Peyer's patch (tissue), 4 donors: ENCODE results near the gene RSPH1. TPM values are rescaled to one million over a fixed set of nuclear protein-coding genes. Genes with fewer than 3 reads are reported as not detected.

Experiments
- DNase-seq, 3 donors: peaks; one replicate each; pipeline ENCODE4 v3.0.0-alpha.2; 2017 to 2019
- H3K27ac ChIP-seq, 4 donors: fragments of 200-600 bp; sonication (generic); one replicate each; pipeline ENCODE4 v1.5.1; 2016 to 2019
- H3K27me3 ChIP-seq, 2 donors: fragments of 200-600 bp; sonication (generic); one replicate each; pipeline ENCODE4 v1.5.1; 2019
- H3K36me3 ChIP-seq, 3 donors: fragments of 200-600 bp; sonication (generic); one replicate each; pipeline ENCODE4 v1.5.1; 2016 to 2019
- H3K4me1 ChIP-seq, 4 donors: fragments of 200-600 bp; sonication (generic); one replicate each; pipeline ENCODE4 v1.5.1; 2016 to 2019
- H3K4me3 ChIP-seq, 4 donors: fragments of 200-600 bp; sonication (generic); 1 replicate in 3 of 4; 2 replicates in 1 of 4; pipeline ENCODE4 v1.5.1; 2016 to 2019; ENCODE audit warnings: mild to moderate bottlenecking in 1 of 4
- H3K9me3 ChIP-seq, 4 donors: fragments of 200-600 bp; sonication (generic); one replicate each; pipeline ENCODE4 v1.5.1; 2016 to 2019; ENCODE audit warnings: mild to moderate bottlenecking in 1 of 4
- POLR2A ChIP-seq, 2 donors: fragments of 450-650 bp; IDR thresholded peaks; one replicate each; pipeline ENCODE4 v1.5.1; 2017; ENCODE audit warnings: antibody characterized with exemption in 2 of 2, mild to moderate bottlenecking in 2 of 2, moderate library complexity in 2 of 2
- total RNA-seq, 4 donors: library from RNA; depleted of rRNA; stranded (reverse); fragments of >200 nt; gene quantifications; one replicate each; pipeline ENCODE4 v1.1.0, GENCODE V29; 2016
- TF ChIP-seq, protein P1 (sequence below), 6 experiments: fragments of 450-650 bp in 4 of 6; fragments of 200-600 bp in 2 of 6; sonication (generic) in 1 of 6; IDR thresholded peaks; one replicate each; pipeline ENCODE4 v1.5.1; 2017 to 2019; ENCODE audit warnings: antibody characterized with exemption in 6 of 6, mild to moderate bottlenecking in 3 of 6, moderate library complexity in 1 of 6

RSPH1 gene
- total RNA-seq, 4 donors from 2014 or later: 2.5 to 11.0 (median 6.7) TPM

- Histone ChIP-seq H3K9me3 (no peaks in the 10 kb centered on the region), H3K27me3 (no peaks in the 10 kb centered on the region), H3K4me3 (peak overlapping the region in 2 of 4 donors; percentile 5 to 15), H3K36me3 (peaks cover 0 to 18% (median 0%) of the 10 kb centered on the region in 3 donors), H3K4me1 (peaks cover 11 to 65% (median 33%) of the 10 kb centered on the region in 4 donors), H3K27ac (peak overlapping the region; percentile 71 to 88 (median 80))
- TF ChIP-seq, protein P1, sequence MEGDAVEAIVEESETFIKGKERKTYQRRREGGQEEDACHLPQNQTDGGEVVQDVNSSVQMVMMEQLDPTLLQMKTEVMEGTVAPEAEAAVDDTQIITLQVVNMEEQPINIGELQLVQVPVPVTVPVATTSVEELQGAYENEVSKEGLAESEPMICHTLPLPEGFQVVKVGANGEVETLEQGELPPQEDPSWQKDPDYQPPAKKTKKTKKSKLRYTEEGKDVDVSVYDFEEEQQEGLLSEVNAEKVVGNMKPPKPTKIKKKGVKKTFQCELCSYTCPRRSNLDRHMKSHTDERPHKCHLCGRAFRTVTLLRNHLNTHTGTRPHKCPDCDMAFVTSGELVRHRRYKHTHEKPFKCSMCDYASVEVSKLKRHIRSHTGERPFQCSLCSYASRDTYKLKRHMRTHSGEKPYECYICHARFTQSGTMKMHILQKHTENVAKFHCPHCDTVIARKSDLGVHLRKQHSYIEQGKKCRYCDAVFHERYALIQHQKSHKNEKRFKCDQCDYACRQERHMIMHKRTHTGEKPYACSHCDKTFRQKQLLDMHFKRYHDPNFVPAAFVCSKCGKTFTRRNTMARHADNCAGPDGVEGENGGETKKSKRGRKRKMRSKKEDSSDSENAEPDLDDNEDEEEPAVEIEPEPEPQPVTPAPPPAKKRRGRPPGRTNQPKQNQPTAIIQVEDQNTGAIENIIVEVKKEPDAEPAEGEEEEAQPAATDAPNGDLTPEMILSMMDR (IDR thresholded peaks at IDR 0.05): no peak
- TF ChIP-seq POLR2A (IDR thresholded peaks at IDR 0.05): no peak
- no peak for DNase-seq
These were observed 29.8 kb upstream of the RSPH1 start for GRCh38 chr21:42525676-42526378.

- H3K36me3 ChIP-seq: peaks cover 0 to 24% (median 0%) of the 10 kb centered on the region in 3 donors
- no peaks in the 10 kb centered on the region for H3K9me3 ChIP-seq
- no peak for TF ChIP-seq POLR2A (IDR thresholded peaks at IDR 0.05)
- TF ChIP-seq, protein P1 (IDR thresholded peaks at IDR 0.05): no peak
- H3K4me1 ChIP-seq: peaks cover 12 to 70% (median 33%) of the 10 kb centered on the region in 4 donors
- no peaks in the 10 kb centered on the region for H3K27me3 ChIP-seq
- peak overlapping the region; percentile 71 to 88 (median 80) for H3K27ac ChIP-seq
- H3K4me3 ChIP-seq: peak overlapping the region; percentile 17 to 32 (median 28)
- peak in 1 of 3 donors; percentile 49 for DNase-seq
These were observed 29.1 kb upstream of the RSPH1 start for GRCh38 chr21:42525029-42525581.

GRCh38 chr21:42524341-42525028 is 28.5 kb upstream of the RSPH1 start:
- DNase-seq: peak; percentile 77 to 95 (median 94)
- Histone ChIP-seq H3K36me3 (peaks cover 0 to 24% (median 0%) of the 10 kb centered on the region in 3 donors), H3K4me3 (peak overlapping the region; percentile 17 to 32 (median 28)), H3K9me3 (no peaks in the 10 kb centered on the region), H3K27ac (peak overlapping the region; percentile 71 to 88 (median 80)), H3K4me1 (peaks cover 15 to 72% (median 33%) of the 10 kb centered on the region in 4 donors), H3K27me3 (no peaks in the 10 kb centered on the region)
- TF ChIP-seq, protein P1 (IDR thresholded peaks at IDR 0.05): no peak
- TF ChIP-seq POLR2A (IDR thresholded peaks at IDR 0.05): peak in 1 of 2 donors; percentile 11

- H3K9me3 ChIP-seq: no peaks in the 10 kb centered on the region
- DNase-seq: peak in 1 of 3 donors; percentile 50
- peak overlapping the region in 2 of 4 donors; percentile 24 to 32 for H3K4me3 ChIP-seq
- H3K4me1 ChIP-seq: peaks cover 15 to 76% (median 33%) of the 10 kb centered on the region in 4 donors
- TF ChIP-seq, protein P1 (IDR thresholded peaks at IDR 0.05): no peak
- TF ChIP-seq POLR2A (IDR thresholded peaks at IDR 0.05): no peak
- peaks cover 0 to 28% (median 0%) of the 10 kb centered on the region in 3 donors for H3K36me3 ChIP-seq
- H3K27me3 ChIP-seq: no peaks in the 10 kb centered on the region
- peak overlapping the region; percentile 71 to 88 (median 80) for H3K27ac ChIP-seq
These were observed 27.9 kb upstream of the RSPH1 start for GRCh38 chr21:42523941-42524340.

DNA sequence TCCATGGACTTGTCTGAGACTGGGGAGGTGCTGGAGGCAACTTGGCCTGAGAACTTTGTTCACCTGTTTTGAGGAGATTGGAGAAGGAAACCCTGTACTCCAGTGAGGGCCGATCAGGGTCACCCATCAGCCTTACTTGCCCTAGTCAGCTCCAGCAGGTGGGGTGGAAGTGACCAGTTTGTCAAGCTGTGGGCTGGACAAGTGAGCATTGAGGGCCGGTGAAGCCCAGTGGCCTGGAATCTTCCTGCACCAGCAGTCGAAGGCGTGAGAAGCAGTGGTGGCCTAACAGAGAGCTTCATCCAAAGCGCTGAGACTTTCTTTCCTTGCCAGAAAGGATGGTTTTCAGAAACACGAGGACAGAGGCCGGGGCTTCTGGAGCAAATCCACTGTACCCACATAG is 27.2 kb upstream of the RSPH1 start:
- H3K4me3 ChIP-seq: no peak overlapping the region
- H3K36me3 ChIP-seq: peaks cover 0 to 36% (median 0%) of the 10 kb centered on the region in 3 donors
- TF ChIP-seq, protein P1 (IDR thresholded peaks at IDR 0.05): no peak
- TF ChIP-seq POLR2A (IDR thresholded peaks at IDR 0.05): no peak
- peaks cover 13 to 68% (median 30%) of the 10 kb centered on the region in 4 donors for H3K4me1 ChIP-seq
- no peaks in the 10 kb centered on the region for H3K27me3 ChIP-seq
- H3K27ac ChIP-seq: peak overlapping the region; percentile 71 to 88 (median 80)
- peak in 1 of 3 donors; percentile 43 for DNase-seq
- H3K9me3 ChIP-seq: no peaks in the 10 kb centered on the region
